ENCODE results near the gene SLC17A9.

- no peak for TF ChIP-seq GATA2 (IDR thresholded peaks at IDR 0.05; ENCODE audit: low read depth, low read length)
- TF ChIP-seq GATA3 (IDR thresholded peaks at IDR 0.05; ENCODE audit: low read depth, low read length), result no peak
Observed at GRCh38 chr20:62935204-62935967, 17.1 kb upstream of the SLC17A9 start.

Data from SH-SY5Y (cell line).